Measurements from ENCODE around the gene CCSER1. TPM values are rescaled to one million over a fixed set of nuclear protein-coding genes. Genes with fewer than 3 reads are reported as not detected.

CCSER1 gene
- total RNA-seq, 4 donors from 2014 or later, result 3.6 to 7.0 (median 5.5) TPM

DNA sequence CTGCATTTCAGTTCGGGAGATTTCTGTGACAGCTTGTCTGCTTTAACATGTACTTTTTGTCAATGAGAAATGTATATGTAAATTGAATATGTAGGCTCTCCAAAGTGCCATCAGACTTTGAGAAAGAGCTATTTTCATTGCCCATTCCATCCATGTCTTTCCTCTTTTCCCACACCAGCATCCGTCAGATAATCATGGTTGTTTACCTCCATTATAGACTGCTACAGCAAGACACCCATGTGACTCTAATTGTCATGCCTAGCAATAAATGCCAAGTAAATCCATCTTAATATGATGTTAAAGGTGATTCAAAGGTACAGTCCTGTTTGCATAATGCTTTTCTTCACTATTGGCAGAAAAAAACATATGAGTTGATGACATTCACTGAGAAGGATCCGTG, 1157.3 kb downstream of the CCSER1 start:
- no peaks in the 10 kb centered on the region for H3K27me3 ChIP-seq
- H3K4me3 ChIP-seq, result no peak overlapping the region
- no peak for DNase-seq (ENCODE audit: extremely low spot score)
- H3K36me3 ChIP-seq, result no peaks in the 10 kb centered on the region
- intact Hi-C loops (cut with DNase I), result no loop called here
- TF ChIP-seq POLR2AphosphoS5 (IDR thresholded peaks at IDR 0.05) (no peak), POLR2A (IDR thresholded peaks at IDR 0.05; ENCODE audit: low read depth) (no peak), EP300 (IDR thresholded peaks at IDR 0.05) (no peak)
- TF ChIP-seq, protein P1, sequence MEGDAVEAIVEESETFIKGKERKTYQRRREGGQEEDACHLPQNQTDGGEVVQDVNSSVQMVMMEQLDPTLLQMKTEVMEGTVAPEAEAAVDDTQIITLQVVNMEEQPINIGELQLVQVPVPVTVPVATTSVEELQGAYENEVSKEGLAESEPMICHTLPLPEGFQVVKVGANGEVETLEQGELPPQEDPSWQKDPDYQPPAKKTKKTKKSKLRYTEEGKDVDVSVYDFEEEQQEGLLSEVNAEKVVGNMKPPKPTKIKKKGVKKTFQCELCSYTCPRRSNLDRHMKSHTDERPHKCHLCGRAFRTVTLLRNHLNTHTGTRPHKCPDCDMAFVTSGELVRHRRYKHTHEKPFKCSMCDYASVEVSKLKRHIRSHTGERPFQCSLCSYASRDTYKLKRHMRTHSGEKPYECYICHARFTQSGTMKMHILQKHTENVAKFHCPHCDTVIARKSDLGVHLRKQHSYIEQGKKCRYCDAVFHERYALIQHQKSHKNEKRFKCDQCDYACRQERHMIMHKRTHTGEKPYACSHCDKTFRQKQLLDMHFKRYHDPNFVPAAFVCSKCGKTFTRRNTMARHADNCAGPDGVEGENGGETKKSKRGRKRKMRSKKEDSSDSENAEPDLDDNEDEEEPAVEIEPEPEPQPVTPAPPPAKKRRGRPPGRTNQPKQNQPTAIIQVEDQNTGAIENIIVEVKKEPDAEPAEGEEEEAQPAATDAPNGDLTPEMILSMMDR (IDR thresholded peaks at IDR 0.05), result no peak
- H3K27ac ChIP-seq (replicated peaks in 1 of 4), result no peak overlapping the region
- no peaks in the 10 kb centered on the region for H3K9me3 ChIP-seq
- WGBS, result 82% methylated on average over 3 of the region's 3 CpGs
- H3K4me1 ChIP-seq, result no peaks in the 10 kb centered on the region

DNA sequence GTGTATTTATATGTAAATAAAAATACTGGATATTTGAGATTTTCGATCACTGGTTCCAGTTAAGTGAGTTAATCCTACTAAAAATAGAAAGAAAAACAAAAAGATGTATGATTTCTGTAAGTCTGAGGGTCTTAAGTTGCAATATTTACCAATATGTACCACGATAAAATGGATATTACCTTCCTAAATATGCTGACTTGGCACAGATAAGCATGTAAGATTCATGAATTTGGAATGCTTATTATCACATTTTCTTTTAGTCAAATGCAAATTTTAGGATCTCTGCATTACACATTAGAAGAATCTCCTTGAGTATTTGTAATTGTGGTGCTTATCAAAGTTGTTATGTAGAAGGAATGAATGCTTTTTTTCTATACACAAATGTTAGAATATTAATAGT, 1158.3 kb downstream of the CCSER1 start:
- Histone ChIP-seq H3K9me3 (no peaks in the 10 kb centered on the region), H3K27me3 (no peaks in the 10 kb centered on the region), H3K36me3 (no peaks in the 10 kb centered on the region), H3K27ac (replicated peaks in 1 of 4) (no peak overlapping the region), H3K4me3 (no peak overlapping the region), H3K4me1 (no peaks in the 10 kb centered on the region)
- intact Hi-C loops (cut with DNase I), result no loop called here
- 84% methylated on average over 2 of the region's 2 CpGs for WGBS
- TF ChIP-seq POLR2AphosphoS5 (IDR thresholded peaks at IDR 0.05) (no peak), EP300 (IDR thresholded peaks at IDR 0.05) (no peak), POLR2A (IDR thresholded peaks at IDR 0.05; ENCODE audit: low read depth) (no peak)
- no peak for DNase-seq (ENCODE audit: extremely low spot score)

DNA sequence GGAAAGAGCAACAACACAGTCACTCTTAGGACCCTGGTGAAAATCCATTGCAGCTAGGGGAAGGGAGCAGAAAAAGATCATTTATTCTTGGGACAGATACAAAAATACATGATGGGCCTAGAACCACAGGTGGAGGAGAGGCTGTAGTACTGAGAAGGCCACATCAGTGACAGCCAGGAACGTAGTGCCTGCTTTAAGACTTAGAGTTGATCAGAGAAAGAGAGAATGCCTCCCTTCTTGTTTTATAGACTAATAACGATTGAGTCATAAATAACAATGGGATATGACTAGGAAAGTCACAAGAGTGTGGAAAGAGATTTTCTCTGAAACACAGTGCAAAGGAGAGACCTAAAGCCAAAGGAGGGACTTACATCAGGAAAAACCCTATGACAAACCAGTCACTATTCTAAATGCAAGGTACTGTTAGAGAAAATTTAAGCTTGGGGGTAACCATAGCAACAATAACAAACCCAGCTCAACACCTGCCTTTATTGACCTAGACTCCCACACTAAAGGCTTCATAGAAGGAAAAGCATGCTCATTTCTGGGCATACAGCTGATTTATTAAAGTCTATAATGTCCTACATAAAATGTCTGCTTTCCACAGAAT, 1161.6 kb downstream of the CCSER1 start:
- intact Hi-C loops (cut with DNase I), result no loop called here
- WGBS, result 83% methylated on average over 2 of the region's 2 CpGs
- Histone ChIP-seq H3K36me3 (no peaks in the 10 kb centered on the region), H3K4me3 (no peak overlapping the region), H3K27ac (replicated peaks in 1 of 4) (no peak overlapping the region), H3K4me1 (no peaks in the 10 kb centered on the region), H3K9me3 (no peaks in the 10 kb centered on the region), H3K27me3 (no peaks in the 10 kb centered on the region)
- TF ChIP-seq POLR2AphosphoS5 (IDR thresholded peaks at IDR 0.05) (no peak), POLR2A (IDR thresholded peaks at IDR 0.05; ENCODE audit: low read depth) (no peak), EP300 (IDR thresholded peaks at IDR 0.05) (no peak)
- TF ChIP-seq, protein P1 (IDR thresholded peaks at IDR 0.05), result no peak
- DNase-seq (ENCODE audit: extremely low spot score), result no peak

DNA sequence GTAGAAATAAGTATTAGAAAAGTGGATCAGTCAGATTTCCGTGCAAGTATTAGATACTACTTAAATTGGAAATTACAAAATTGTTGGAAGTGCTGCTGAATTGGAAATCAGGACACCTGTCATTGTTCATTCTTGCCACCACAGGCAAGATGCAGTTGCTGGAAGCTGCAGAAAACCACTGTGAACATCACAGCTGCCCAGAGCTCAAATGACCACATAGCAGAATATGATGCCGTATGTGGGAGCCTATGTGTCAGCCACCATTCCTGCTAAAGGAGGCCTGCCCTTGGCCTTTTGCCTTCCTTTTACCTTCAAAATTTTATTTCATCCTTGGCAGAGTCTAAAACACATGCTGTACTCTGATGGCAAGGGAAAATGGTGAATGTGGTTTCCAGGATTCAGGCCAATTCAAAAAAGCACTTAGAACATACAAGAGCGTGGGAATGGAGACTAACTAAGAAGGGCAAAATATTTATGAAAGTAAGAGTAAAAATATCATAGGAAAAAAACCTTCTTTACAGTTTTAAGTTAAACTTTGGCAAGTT, 1171.0 kb downstream of the CCSER1 start:
- H3K4me1 ChIP-seq, result no peaks in the 10 kb centered on the region
- no peaks in the 10 kb centered on the region for H3K27me3 ChIP-seq
- no peaks in the 10 kb centered on the region for H3K9me3 ChIP-seq
- intact Hi-C loops (cut with DNase I), result no loop called here
- no peak overlapping the region for H3K4me3 ChIP-seq
- DNase-seq (ENCODE audit: extremely low spot score), result no peak
- no peaks in the 10 kb centered on the region for H3K36me3 ChIP-seq
- TF ChIP-seq, protein P1 (IDR thresholded peaks at IDR 0.05), result no peak
- TF ChIP-seq POLR2A (IDR thresholded peaks at IDR 0.05; ENCODE audit: low read depth), result no peak
- no peak for TF ChIP-seq EP300 (IDR thresholded peaks at IDR 0.05)
- TF ChIP-seq POLR2AphosphoS5 (IDR thresholded peaks at IDR 0.05), result no peak
- H3K27ac ChIP-seq (replicated peaks in 1 of 4), result no peak overlapping the region
- 86% methylated on average over 3 of the region's 3 CpGs for WGBS

DNA sequence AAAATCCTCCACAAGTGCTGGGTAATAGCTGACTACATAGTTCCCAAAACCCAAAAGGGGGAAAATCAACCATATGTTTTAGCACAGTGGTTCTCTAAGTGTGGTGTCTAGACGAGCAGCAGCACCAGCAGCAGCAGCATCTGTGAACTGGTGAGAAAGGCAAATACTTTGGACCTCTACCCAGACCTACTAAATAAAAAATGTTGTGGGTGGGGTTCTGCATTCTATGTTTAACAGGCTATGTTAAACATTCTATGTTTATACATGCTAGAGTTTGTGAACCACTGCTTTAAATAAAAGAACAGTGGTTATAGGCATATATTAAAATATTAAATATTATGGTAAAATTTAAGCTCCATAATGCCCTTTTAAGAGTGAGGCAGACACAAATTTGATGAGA, 1171.6 kb downstream of the CCSER1 start:
- H3K9me3 ChIP-seq, result no peaks in the 10 kb centered on the region
- 58% methylated on average over 1 of the region's 1 CpG for WGBS
- H3K4me3 ChIP-seq, result no peak overlapping the region
- intact Hi-C loops (cut with DNase I), result no loop called here
- no peaks in the 10 kb centered on the region for H3K4me1 ChIP-seq
- no peak overlapping the region for H3K27ac ChIP-seq (replicated peaks in 1 of 4)
- no peaks in the 10 kb centered on the region for H3K36me3 ChIP-seq
- DNase-seq (ENCODE audit: extremely low spot score), result no peak
- H3K27me3 ChIP-seq, result no peaks in the 10 kb centered on the region
- TF ChIP-seq POLR2AphosphoS5 (IDR thresholded peaks at IDR 0.05) (no peak), EP300 (IDR thresholded peaks at IDR 0.05) (no peak), POLR2A (IDR thresholded peaks at IDR 0.05; ENCODE audit: low read depth) (no peak)
- TF ChIP-seq, protein P1 (IDR thresholded peaks at IDR 0.05), result no peak

All from esophagus muscularis mucosa (tissue), 4 donors.